ENCODE results near the gene IGSF21. TPM values are rescaled to one million over a fixed set of nuclear protein-coding genes. Genes with fewer than 3 reads are reported as not detected.
A peak's percentile ranks its signal among the peaks of the same experiment; 100 is the strongest.
"Not testable (repeated sequence)": the region's sequence is repeated elsewhere in the genome, so short reads cannot be mapped to it uniquely, and the experiment has no call there.

Gene IGSF21
- total and polyA plus RNA-seq, 2 experiments from 2014 or later: not detected

- peak; percentile 37 for DNase-seq (ENCODE audit: low spot score)
- Histone ChIP-seq H4K20me1 (ENCODE audit: insufficient read depth, poor library complexity, severe bottlenecking) (no peaks in the 10 kb centered on the region), H3K4me1 (ENCODE audit: insufficient read depth) (peaks cover 33% of the 10 kb centered on the region), H3K79me2 (no peaks in the 10 kb centered on the region), H3K9me2 (replicated peaks; ENCODE audit: insufficient read depth) (no peaks in the 10 kb centered on the region), H2AFZ (no peak overlapping the region), H3K4me3 (no peak overlapping the region), H3K36me3 (replicated peaks; ENCODE audit: insufficient read depth, low read depth) (no peaks in the 10 kb centered on the region), H3K27ac (peak overlapping the region; percentile 84), H3K4me2 (no peak overlapping the region), H3K9me3 (ENCODE audit: low read depth) (no peaks in the 10 kb centered on the region), H3K27me3 (no peaks in the 10 kb centered on the region)
- 66% methylated on average over 5 of the region's 5 CpGs for WGBS (ENCODE audit: low lambda C conversion rate, missing lambda C conversion rate)
- TF ChIP-seq EZH2phosphoT487 (IDR thresholded peaks at IDR 0.05; ENCODE audit: low read depth, severe bottlenecking, unreplicated experiment): no peak
- TF ChIP-seq CTCF (IDR thresholded peaks at IDR 0.05; ENCODE audit: poor library complexity): no peak
- no peak for TF ChIP-seq EZH2 (IDR thresholded peaks at IDR 0.05; ENCODE audit: borderline replicate concordance)
These were observed 306.7 kb downstream of the IGSF21 start for GRCh38 chr1:18414321-18414720.

DNA sequence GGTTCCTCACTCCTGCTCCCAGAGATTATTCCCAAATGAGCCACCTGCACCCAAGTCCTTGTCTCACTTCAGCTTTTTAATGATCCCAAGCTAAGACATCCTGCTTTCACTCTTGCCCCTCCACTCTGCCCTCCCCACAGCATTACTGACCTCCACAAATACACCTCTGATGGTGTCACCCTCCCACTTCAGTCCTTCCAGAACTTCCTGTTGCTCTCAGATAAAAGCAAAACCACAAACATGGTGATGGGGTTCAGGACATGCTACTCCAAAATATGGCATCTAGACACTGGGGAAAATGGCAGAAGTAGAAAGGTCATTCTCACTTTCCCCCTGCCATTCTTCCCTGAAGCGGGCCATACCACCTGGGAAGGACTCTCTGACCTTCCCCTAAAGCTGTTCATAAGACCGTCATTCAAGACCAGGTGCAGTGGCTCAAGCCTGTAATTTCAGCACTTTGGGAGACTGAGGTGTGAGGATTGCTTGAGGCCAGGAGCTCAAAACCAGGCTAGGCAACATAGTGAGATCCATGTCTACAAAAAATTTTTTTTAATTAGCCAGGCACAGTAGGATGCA lies 307.4 kb downstream of the IGSF21 start:
- H3K9me3 ChIP-seq (ENCODE audit: low read depth): no peaks in the 10 kb centered on the region
- no peaks in the 10 kb centered on the region for H4K20me1 ChIP-seq (ENCODE audit: insufficient read depth, poor library complexity, severe bottlenecking)
- WGBS (ENCODE audit: low lambda C conversion rate, missing lambda C conversion rate): 83% methylated on average over 2 of the region's 2 CpGs
- H3K4me3 ChIP-seq: no peak overlapping the region
- no peak overlapping the region for H3K4me2 ChIP-seq
- H3K27ac ChIP-seq: peak overlapping the region; percentile 84
- H3K36me3 ChIP-seq (replicated peaks; ENCODE audit: insufficient read depth, low read depth): no peaks in the 10 kb centered on the region
- H3K27me3 ChIP-seq: no peaks in the 10 kb centered on the region
- no peaks in the 10 kb centered on the region for H3K9me2 ChIP-seq (replicated peaks; ENCODE audit: insufficient read depth)
- TF ChIP-seq CTCF (IDR thresholded peaks at IDR 0.05; ENCODE audit: poor library complexity): no peak
- TF ChIP-seq EZH2phosphoT487 (IDR thresholded peaks at IDR 0.05; ENCODE audit: low read depth, severe bottlenecking, unreplicated experiment): no peak
- no peak for TF ChIP-seq EZH2 (IDR thresholded peaks at IDR 0.05; ENCODE audit: borderline replicate concordance)
- no peak overlapping the region for H2AFZ ChIP-seq
- H3K79me2 ChIP-seq: no peaks in the 10 kb centered on the region
- peaks cover 33% of the 10 kb centered on the region for H3K4me1 ChIP-seq (ENCODE audit: insufficient read depth)
- DNase-seq (ENCODE audit: low spot score): no peak

DNA sequence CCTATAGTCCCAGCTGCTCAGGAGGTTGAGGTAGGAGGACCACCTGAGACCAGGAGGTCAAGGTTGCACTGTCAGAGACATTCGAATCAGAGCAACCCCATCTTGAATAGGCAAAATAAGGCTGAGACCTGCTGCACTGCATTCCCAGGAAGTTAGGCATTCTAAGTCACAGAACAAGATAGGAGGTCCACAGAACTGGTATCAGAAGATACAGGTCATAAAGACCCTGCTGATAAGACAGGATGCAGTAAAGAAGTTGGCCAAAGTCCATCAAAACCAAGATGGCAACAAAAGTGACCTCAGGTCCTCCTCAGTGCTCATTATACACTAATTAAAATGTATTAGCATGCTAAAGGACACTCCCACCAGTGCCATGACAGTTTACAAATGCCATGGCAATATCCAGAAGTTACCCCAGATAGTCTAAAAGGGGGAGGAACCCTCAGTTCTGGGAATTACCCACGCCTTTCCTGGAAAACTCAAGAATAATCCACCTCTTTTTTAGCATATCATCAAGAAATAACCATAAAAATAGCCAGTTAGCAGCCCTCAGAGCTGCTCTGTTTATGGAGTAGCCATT lies 307.9 kb downstream of the IGSF21 start:
- Histone ChIP-seq H3K36me3 (replicated peaks; ENCODE audit: insufficient read depth, low read depth) (no peaks in the 10 kb centered on the region), H3K4me3 (no peak overlapping the region), H4K20me1 (ENCODE audit: insufficient read depth, poor library complexity, severe bottlenecking) (no peaks in the 10 kb centered on the region), H3K27me3 (no peaks in the 10 kb centered on the region), H2AFZ (no peak overlapping the region), H3K9me3 (ENCODE audit: low read depth) (no peaks in the 10 kb centered on the region), H3K9me2 (replicated peaks; ENCODE audit: insufficient read depth) (no peaks in the 10 kb centered on the region), H3K79me2 (no peaks in the 10 kb centered on the region), H3K4me2 (no peak overlapping the region), H3K4me1 (ENCODE audit: insufficient read depth) (peaks cover 33% of the 10 kb centered on the region), H3K27ac (peak overlapping the region; percentile 84)
- DNase-seq (ENCODE audit: low spot score): no peak
- TF ChIP-seq EZH2phosphoT487 (IDR thresholded peaks at IDR 0.05; ENCODE audit: low read depth, severe bottlenecking, unreplicated experiment) (no peak), EZH2 (IDR thresholded peaks at IDR 0.05; ENCODE audit: borderline replicate concordance) (no peak), CTCF (IDR thresholded peaks at IDR 0.05; ENCODE audit: poor library complexity) (no peak)
- WGBS (ENCODE audit: low lambda C conversion rate, missing lambda C conversion rate): 94% methylated on average over 2 of the region's 2 CpGs

DNA sequence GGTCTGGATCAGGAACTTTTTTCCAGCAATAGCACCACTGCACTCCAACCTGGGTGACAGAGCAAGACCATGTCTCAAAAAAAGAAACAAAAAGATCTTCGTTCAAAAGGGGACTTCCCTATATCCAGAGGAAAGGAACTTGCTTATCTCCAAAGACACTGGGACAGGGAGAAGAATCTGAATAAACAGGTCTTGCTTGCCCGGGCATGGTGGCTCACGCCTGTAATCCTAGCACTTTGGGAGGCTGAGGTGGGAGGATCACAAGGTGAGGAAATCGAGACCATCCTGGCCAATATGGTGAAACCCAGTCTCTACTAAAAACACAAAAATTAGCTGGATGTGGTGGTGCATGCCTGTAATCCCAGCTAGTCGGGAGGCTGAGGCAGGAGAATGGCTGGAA lies 308.5 kb downstream of the IGSF21 start:
- not testable (repeated sequence) for H3K9me2 ChIP-seq (replicated peaks; ENCODE audit: insufficient read depth); H3K27me3 ChIP-seq; H2AFZ ChIP-seq; H3K36me3 ChIP-seq (replicated peaks; ENCODE audit: insufficient read depth, low read depth); H4K20me1 ChIP-seq (ENCODE audit: insufficient read depth, poor library complexity, severe bottlenecking); H3K27ac ChIP-seq; H3K4me3 ChIP-seq; H3K9me3 ChIP-seq (ENCODE audit: low read depth); H3K79me2 ChIP-seq; DNase-seq (ENCODE audit: low spot score); H3K4me2 ChIP-seq
- H3K4me1 ChIP-seq (ENCODE audit: insufficient read depth): peaks cover 33% of the 10 kb centered on the region
- WGBS (ENCODE audit: low lambda C conversion rate, missing lambda C conversion rate): 89% methylated on average over 5 of the region's 5 CpGs
